Activated B cell treated with CpG ODN at 0.5 μM for 24 hours (primary cell): ENCODE measurements around the gene CHAT. TPM values are rescaled to one million over a fixed set of nuclear protein-coding genes. Genes with fewer than 3 reads are reported as not detected.

Experiments
- ATAC-seq: fragments of 200-7000 bp; cut with Tn5 transposase; one replicate; pipeline ENCODE4 v1.10.0; 2021; ENCODE audit warnings: low read depth, mild to moderate bottlenecking, moderate library complexity
- CTCF ChIA-PET: fragments of 350-600 bp; sonication (Branson Sonifier 250); formaldehyde crosslinking; loops from one replicate; lab custom pipeline; 2021; ENCODE audit warnings: antibody characterized with exemption; lab: Charles Lee
- POLR2A ChIA-PET: fragments of 350-600 bp; sonication (Branson Sonifier 250); formaldehyde crosslinking; loops from one replicate; lab custom pipeline; 2021; ENCODE audit warnings: antibody characterized with exemption; lab: Charles Lee
- DNase-seq: peaks from one replicate; pipeline ENCODE4 v3.0.0; 2022
- H3K27ac Mint-ChIP-seq: one replicate; pipeline ENCODE4 v1.8.0; 2020; ENCODE audit warnings: mixed read lengths
- H3K27me3 Mint-ChIP-seq: one replicate; pipeline ENCODE4 v1.8.0; 2021; ENCODE audit warnings: mixed read lengths
- H3K36me3 Mint-ChIP-seq: one replicate; pipeline ENCODE4 v1.8.0; 2021; ENCODE audit warnings: low read depth, mixed read lengths
- H3K4me1 Mint-ChIP-seq: one replicate; pipeline ENCODE4 v1.8.0; 2021; ENCODE audit warnings: mixed read lengths
- H3K4me3 Mint-ChIP-seq: one replicate; pipeline ENCODE4 v1.8.0; 2020; ENCODE audit warnings: mild to moderate bottlenecking, mixed read lengths
- H3K9me3 Mint-ChIP-seq: one replicate; pipeline ENCODE4 v1.8.0; 2020; ENCODE audit warnings: mixed read lengths
- intact Hi-C: fragments of 100-400 bp; cut with micrococcal nuclease; formaldehyde crosslinking; loops from one replicate; pipeline ENCODE4 v1.15.1; 2024
- total RNA-seq: library from RNA; stranded (reverse); gene quantifications from 2 replicates; pipeline ENCODE4 v1.2.3, GENCODE V29; 2022
- TF ChIP-seq, protein P1 (sequence below): fragments of 200-600 bp; IDR thresholded peaks from one replicate; pipeline ENCODE4 v1.8.0; 2022; ENCODE audit warnings: antibody characterized with exemption, mild to moderate bottlenecking

The CHAT gene
- total RNA-seq, 1 donor from 2014 or later, result not detected

DNA sequence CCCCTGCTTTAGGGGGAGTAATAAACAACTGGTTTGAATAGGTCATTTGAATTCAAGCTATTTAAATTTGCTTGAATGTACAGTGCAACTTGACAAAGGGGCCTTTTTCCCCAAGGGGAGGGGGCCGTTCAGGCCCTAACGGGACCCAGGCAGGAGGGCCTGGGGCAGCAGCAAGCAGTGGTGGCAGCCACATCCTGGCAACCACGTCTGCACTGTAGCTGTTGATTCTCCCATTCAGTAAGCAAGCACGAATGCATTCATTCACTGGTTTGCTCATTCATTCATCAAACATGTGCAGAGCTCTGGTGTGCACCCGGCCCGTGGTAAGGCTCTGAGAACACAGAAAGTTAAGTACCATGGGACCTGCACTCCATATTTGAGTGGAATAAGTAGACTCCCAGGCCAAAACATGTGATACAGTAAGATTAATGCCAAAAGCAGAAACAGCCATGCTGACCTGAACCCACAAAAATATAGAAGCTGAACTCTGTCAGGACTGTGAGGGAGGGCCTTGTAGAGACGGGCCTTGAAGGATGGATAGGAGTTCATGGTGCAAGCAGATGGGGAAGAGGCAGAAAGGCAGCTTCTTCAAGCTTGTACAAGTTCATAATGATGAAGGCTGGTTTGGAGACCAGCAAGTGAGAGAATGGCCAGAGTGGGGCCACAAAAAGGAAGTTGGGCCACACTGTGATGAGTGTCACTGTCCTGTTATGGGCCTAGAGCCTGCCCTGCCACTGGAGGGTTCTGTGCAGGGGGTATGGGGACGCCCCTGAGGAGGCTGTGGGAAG, 36.3 kb downstream of the CHAT start:
- no peaks in the 10 kb centered on the region for H3K36me3 Mint-ChIP-seq
- H3K9me3 Mint-ChIP-seq, result no peaks in the 10 kb centered on the region
- CTCF ChIA-PET, result no interaction called here
- DNase-seq, result no peak
- POLR2A ChIA-PET, result no interaction called here
- TF ChIP-seq, protein P1, sequence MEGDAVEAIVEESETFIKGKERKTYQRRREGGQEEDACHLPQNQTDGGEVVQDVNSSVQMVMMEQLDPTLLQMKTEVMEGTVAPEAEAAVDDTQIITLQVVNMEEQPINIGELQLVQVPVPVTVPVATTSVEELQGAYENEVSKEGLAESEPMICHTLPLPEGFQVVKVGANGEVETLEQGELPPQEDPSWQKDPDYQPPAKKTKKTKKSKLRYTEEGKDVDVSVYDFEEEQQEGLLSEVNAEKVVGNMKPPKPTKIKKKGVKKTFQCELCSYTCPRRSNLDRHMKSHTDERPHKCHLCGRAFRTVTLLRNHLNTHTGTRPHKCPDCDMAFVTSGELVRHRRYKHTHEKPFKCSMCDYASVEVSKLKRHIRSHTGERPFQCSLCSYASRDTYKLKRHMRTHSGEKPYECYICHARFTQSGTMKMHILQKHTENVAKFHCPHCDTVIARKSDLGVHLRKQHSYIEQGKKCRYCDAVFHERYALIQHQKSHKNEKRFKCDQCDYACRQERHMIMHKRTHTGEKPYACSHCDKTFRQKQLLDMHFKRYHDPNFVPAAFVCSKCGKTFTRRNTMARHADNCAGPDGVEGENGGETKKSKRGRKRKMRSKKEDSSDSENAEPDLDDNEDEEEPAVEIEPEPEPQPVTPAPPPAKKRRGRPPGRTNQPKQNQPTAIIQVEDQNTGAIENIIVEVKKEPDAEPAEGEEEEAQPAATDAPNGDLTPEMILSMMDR, result no peak
- H3K27ac Mint-ChIP-seq, result no peak overlapping the region
- peaks cover 8% of the 10 kb centered on the region for H3K4me1 Mint-ChIP-seq
- H3K27me3 Mint-ChIP-seq, result peaks cover 22% of the 10 kb centered on the region
- intact Hi-C loops, result no loop called here
- no peak overlapping the region for H3K4me3 Mint-ChIP-seq
- ATAC-seq, result no peak

DNA sequence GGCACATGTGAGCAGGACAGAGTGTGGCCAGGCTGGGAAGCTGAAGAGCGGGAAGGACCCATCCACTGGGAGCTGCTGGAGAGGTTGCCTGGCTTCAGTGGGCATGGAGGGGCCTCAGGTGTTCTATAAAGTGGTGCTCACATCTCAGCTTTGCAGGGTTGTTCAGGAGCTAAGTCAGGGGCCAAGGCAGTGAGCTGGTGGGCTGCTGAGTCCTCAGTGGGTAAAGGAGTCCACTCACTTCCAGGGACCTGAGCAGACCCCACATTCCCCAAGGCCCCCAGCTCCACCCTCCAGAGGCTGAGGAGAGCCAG, 36.8 kb downstream of the CHAT start:
- Mint-ChIP-seq H3K9me3 (no peaks in the 10 kb centered on the region), H3K27ac (no peak overlapping the region), H3K4me3 (no peak overlapping the region), H3K27me3 (peaks cover 21% of the 10 kb centered on the region), H3K4me1 (peaks cover 8% of the 10 kb centered on the region), H3K36me3 (no peaks in the 10 kb centered on the region)
- ATAC-seq (no peak), DNase-seq (no peak)
- ChIA-PET POLR2A (no interaction called here), CTCF (no interaction called here)
- intact Hi-C loops, result no loop called here
- TF ChIP-seq, protein P1, result no peak

DNA sequence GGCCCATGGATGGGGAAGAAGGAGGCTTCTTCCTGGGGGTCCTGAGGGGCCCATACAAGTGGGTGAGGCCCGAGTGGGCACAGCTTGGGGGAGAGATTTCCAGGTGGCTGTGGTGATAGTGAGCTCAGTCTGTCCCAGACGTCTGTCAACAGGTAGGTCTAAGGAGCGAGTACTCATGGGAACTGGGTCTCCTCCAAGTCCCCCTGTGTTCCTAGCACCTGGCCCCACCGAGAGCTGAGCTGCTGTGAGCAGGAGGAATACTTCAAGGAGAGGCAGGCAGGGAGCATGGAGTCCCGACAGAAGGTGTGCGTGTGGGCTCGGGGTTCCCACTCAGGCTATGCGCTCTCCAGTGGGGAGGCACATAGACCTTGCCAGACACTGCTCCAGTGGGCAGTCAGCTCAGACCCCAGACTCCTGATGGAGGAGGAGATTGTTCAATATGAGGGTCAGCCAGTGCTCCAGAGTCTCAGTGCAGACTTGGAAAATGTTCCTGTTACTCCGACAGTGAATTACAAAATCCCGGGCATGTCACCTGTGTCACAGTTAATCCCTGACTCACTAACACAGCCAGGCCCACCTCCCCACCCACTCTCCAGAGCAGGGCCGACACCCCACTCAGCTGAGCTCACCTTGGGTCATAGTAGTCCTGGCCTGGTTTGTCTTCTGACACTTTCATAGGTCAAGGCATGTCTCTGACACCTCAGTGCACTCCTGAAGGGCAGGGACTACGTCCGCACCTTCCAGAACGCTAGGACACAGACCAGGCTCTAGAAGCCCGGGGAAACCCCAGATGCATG, 37.4 kb downstream of the CHAT start:
- Mint-ChIP-seq H3K36me3 (no peaks in the 10 kb centered on the region), H3K27me3 (peaks cover 21% of the 10 kb centered on the region), H3K4me1 (peaks cover 8% of the 10 kb centered on the region), H3K4me3 (no peak overlapping the region), H3K27ac (no peak overlapping the region), H3K9me3 (no peaks in the 10 kb centered on the region)
- TF ChIP-seq, protein P1, result no peak
- DNase-seq (no peak), ATAC-seq (no peak)
- intact Hi-C loops, result no loop called here
- ChIA-PET CTCF (no interaction called here), POLR2A (no interaction called here)

DNA sequence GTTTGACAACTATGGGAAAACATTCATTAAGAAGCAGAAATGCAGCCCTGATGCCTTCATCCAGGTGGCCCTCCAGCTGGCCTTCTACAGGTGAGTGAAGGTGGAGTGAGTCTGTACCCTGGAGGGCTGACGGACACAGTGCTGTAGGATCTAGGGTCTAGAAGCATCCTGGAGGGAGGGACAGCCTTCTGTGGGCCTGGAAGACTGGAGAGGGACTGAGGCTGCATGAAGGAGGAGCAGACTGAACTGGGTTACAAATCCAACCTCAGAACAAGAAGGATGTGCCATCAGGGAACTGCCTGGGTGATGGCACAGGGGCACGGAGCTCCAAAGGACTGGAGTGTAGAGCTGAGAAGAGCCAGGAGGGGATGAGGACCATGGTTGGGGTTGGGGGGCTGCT, 38.1 kb downstream of the CHAT start:
- Mint-ChIP-seq H3K4me3 (no peak overlapping the region), H3K36me3 (no peaks in the 10 kb centered on the region), H3K27me3 (peaks cover 25% of the 10 kb centered on the region), H3K9me3 (no peaks in the 10 kb centered on the region), H3K4me1 (peaks cover 8% of the 10 kb centered on the region), H3K27ac (no peak overlapping the region)
- DNase-seq (no peak), ATAC-seq (no peak)
- TF ChIP-seq, protein P1, result no peak
- intact Hi-C loops, result no loop called here
- POLR2A ChIA-PET, result no interaction called here
- CTCF ChIA-PET, result no interaction called here

DNA sequence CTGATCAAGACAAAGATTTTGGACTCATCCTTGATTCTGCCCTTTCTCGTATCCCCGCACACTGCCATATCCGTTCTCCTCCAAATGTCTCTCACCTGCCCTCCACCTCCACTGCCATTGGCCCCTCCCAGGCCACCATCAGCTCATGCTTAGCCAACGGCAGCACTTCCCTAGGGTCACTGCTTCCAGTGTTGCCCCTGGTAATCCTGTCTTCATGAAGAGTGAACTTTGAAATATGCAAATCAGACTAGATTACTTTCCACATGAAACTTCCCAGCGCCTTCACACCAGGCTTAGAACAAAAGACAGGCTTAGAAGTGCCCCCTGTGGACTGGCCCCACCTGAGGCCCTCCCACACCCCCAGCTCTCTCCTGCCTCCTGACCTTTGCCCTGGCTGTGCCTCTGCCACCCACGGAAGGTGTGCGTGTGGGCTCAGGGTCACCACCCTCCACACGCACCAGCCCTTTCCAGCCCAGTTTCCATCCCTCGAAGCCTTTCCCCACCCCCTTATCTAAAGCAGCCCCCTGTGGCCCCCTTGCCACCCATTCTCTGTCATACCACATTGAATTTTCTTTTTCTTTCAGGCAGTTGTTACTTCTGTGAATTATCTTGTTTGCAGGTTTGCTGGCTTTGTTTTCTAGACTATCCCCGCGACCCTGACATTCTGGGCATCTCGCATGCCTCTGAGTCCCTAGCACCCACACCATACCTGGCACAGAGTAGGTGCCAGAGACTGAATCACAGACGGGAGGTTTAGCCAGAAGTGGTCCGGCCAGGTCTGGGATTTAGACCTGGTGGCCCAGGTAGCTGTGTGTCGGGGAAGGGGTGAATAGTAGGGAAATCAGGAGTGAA, 38.8 kb downstream of the CHAT start:
- DNase-seq (no peak), ATAC-seq (no peak)
- no peaks in the 10 kb centered on the region for H3K9me3 Mint-ChIP-seq
- peaks cover 20% of the 10 kb centered on the region for H3K27me3 Mint-ChIP-seq
- peaks cover 8% of the 10 kb centered on the region for H3K4me1 Mint-ChIP-seq
- ChIA-PET CTCF (no interaction called here), POLR2A (no interaction called here)
- H3K36me3 Mint-ChIP-seq, result no peaks in the 10 kb centered on the region
- H3K4me3 Mint-ChIP-seq, result no peak overlapping the region
- H3K27ac Mint-ChIP-seq, result no peak overlapping the region
- TF ChIP-seq, protein P1, result no peak
- intact Hi-C loops, result no loop called here
